ENCODE data around the gene ANKRD10.
"Not testable (repeated sequence)": the region's sequence is repeated elsewhere in the genome, so short reads cannot be mapped to it uniquely, and the experiment has no call there.

Gene ANKRD10

GRCh38 chr13:110841406-110841805 is 73.5 kb downstream of the ANKRD10 start:
- ChIA-PET CTCF (interaction anchor here (1.3 kb wide), 1 partner anchor 13 kb away, joined by 3 read pairs; no protein-coding TSS in a partner anchor), POLR2A (interaction anchor here (0.6 kb wide), 1 partner anchor 129 kb away, joined by 5 read pairs; no protein-coding TSS in a partner anchor)
- TF ChIP-seq, protein P1, sequence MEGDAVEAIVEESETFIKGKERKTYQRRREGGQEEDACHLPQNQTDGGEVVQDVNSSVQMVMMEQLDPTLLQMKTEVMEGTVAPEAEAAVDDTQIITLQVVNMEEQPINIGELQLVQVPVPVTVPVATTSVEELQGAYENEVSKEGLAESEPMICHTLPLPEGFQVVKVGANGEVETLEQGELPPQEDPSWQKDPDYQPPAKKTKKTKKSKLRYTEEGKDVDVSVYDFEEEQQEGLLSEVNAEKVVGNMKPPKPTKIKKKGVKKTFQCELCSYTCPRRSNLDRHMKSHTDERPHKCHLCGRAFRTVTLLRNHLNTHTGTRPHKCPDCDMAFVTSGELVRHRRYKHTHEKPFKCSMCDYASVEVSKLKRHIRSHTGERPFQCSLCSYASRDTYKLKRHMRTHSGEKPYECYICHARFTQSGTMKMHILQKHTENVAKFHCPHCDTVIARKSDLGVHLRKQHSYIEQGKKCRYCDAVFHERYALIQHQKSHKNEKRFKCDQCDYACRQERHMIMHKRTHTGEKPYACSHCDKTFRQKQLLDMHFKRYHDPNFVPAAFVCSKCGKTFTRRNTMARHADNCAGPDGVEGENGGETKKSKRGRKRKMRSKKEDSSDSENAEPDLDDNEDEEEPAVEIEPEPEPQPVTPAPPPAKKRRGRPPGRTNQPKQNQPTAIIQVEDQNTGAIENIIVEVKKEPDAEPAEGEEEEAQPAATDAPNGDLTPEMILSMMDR (IDR thresholded peaks at IDR 0.05; ENCODE audit: control extremely low read depth, extremely low read depth, low read depth, missing control alignments), result no peak
- DNase-seq (ENCODE audit: extremely low spot score), result no peak

DNA sequence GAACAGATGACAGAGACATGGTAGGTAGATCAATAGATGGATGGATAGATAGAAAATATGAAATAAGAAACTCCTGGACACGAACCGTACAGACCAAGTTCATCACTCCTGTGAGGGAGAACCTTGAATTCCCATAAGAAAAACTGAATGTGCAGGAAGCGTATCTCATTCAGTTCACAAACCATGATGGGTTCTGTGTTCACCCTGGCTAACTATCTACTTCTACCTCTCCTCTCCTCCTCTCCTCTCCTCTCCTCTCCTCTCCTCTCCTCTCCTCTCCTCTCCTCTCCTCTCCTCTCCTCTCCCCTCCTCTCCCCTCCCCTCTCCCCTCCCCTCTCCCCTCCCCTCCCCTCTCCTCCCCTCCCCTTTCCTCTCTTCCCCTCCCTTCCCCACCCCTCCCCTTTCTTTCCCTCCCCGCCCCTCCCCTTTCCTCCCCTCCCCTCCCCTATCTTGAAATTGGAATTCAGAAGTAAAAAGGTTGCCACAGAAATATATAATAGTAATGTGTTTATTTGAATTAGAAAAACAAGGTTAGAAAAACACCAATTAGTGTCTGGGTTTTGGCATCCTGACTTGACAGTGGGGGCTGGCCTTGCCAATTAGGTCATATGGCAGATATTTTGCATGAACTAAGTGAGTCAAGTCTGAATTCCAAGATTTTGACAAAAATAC is 75.9 kb downstream of the ANKRD10 start:
- ChIA-PET CTCF (no interaction called here), POLR2A (no interaction called here)
- no peak for DNase-seq (ENCODE audit: extremely low spot score)
- TF ChIP-seq, protein P1 (IDR thresholded peaks at IDR 0.05; ENCODE audit: control extremely low read depth, extremely low read depth, low read depth, missing control alignments), result no peak

- POLR2A ChIA-PET, result no interaction called here
- DNase-seq (ENCODE audit: extremely low spot score), result no peak
- TF ChIP-seq, protein P1 (IDR thresholded peaks at IDR 0.05; ENCODE audit: control extremely low read depth, extremely low read depth, low read depth, missing control alignments), result no peak
- CTCF ChIA-PET, result no interaction called here
Measured at GRCh38 chr13:110838116-110838515, 76.8 kb downstream of the ANKRD10 start.

- POLR2A ChIA-PET, result not testable (repeated sequence)
Measured at GRCh38 chr13:110837397-110838061, 77.3 kb downstream of the ANKRD10 start.

GRCh38 chr13:110836605-110836903 is 78.3 kb downstream of the ANKRD10 start:
- TF ChIP-seq, protein P1 (IDR thresholded peaks at IDR 0.05; ENCODE audit: control extremely low read depth, extremely low read depth, low read depth, missing control alignments), result no peak
- ChIA-PET CTCF (no interaction called here), POLR2A (no interaction called here)
- DNase-seq (ENCODE audit: extremely low spot score), result no peak

More at GRCh38 chr13:110837397-110838061, 77.3 kb downstream of the ANKRD10 start:
- CTCF ChIA-PET; DNase-seq (ENCODE audit: extremely low spot score): not testable (repeated sequence)

GRCh38 chr13:110835721-110836604 is 78.9 kb downstream of the ANKRD10 start:
- TF ChIP-seq, protein P1 (IDR thresholded peaks at IDR 0.05; ENCODE audit: control extremely low read depth, extremely low read depth, low read depth, missing control alignments), result no peak
- DNase-seq (ENCODE audit: extremely low spot score), result no peak
- ChIA-PET CTCF (no interaction called here), POLR2A (no interaction called here)

DNA sequence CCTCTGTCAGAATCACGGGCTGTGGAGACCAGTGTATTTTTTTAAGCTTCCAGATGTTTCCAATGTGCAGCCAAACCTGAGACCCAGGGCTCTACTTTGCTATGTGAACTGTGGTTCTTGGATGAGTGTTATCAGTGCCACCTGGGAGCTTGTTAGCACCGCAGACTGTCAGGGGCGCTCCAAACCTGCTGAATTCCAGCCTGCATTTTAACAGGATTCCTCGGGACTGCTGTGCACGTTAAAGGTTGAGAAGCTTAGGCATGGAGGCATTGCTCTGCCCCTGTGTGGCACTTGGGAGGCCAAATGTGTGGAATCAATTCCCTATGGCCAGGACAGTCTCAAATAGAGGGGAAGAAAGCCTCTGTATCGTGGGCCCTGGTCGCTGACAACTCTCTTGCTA is 80.3 kb downstream of the ANKRD10 start:
- TF ChIP-seq, protein P1 (IDR thresholded peaks at IDR 0.05; ENCODE audit: control extremely low read depth, extremely low read depth, low read depth, missing control alignments), result no peak
- ChIA-PET CTCF (no interaction called here), POLR2A (no interaction called here)
- DNase-seq (ENCODE audit: extremely low spot score), result no peak

All from GM10248 (cell line).